ENCODE data around the gene FAM81B.

Gene FAM81B

DNA sequence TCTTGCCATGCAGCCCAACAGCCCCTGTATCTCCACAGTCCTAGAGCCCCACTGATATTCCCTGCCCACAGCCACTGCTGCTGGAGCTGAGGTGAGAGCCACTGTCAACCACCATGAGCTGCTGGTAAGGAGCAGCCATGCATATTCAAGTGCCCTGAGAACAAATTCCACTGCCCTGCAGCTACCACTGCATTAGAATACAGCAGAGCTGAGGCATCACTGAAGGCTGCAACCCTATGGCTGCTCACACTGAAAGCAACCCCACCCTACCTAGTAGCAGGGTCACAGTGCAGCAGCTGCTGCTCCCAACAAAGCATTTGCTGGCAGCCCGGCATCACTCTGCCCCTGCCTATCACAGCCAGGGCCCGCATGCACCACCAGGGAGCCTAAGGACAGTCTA lies 95.0 kb downstream of the FAM81B start:
- DNase-seq = no peak

DNA sequence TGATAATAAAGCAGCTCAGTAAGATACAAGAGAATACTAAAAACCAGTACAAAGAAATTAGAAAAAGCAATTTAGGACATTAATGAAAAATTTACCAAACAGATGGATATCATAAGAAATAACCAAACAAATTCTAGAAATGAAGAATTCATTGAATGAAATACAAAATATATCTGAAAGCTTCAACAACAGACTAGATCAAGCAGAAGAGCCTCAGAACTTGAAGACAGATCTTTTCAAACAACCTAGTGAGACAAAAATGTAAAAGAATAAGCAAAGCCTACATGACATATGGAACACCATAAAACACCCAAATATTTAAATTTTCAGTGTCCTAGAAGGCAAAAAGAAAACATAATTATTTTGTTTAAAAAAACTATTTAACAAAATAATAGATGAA lies 96.7 kb downstream of the FAM81B start:
- DNase-seq = no peak
